Muscle of arm (tissue), 12 donors: ENCODE results near the gene ASB8. TPM values are rescaled to one million over a fixed set of nuclear protein-coding genes. Genes with fewer than 3 reads are reported as not detected.
"Not testable (repeated sequence)": the region's sequence is repeated elsewhere in the genome, so short reads cannot be mapped to it uniquely, and the experiment has no call there.

Experiments used
- DNase-seq: peaks from one replicate; pipeline ENCODE4 v3.0.0-alpha.2; 2013
- polyA plus RNA-seq, 12 donors: library from polyadenylated mRNA; unstranded; fragments of 120-200 nt; gene quantifications; one replicate each; pipeline ENCODE4 v1.2.1, GENCODE V29; 2013; ENCODE audit not compliant: insufficient read length in 12 of 12

ASB8 gene
- polyA plus RNA-seq, 12 donors = 36.1 to 1,272 (median 64.4) TPM

DNA sequence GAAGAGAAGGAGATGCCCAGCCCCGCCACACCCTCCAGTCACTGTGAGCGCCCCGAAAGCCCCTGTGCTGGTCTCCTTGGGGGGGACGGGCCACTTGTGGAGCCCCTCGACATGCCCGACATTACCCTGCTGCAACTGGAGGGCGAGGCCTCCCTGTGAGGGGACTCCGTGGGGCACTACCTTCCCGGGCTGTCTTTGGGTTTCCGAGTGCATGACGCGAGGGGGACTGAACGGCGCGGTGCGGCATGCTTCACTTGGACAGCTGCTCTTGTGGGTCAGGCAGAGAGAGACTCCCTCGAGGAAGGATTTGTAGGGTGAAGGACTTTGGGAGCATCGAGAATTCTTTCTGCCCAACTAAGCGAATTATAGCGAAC lies 27.2 kb upstream of the ASB8 start:
- DNase-seq = no peak

DNA sequence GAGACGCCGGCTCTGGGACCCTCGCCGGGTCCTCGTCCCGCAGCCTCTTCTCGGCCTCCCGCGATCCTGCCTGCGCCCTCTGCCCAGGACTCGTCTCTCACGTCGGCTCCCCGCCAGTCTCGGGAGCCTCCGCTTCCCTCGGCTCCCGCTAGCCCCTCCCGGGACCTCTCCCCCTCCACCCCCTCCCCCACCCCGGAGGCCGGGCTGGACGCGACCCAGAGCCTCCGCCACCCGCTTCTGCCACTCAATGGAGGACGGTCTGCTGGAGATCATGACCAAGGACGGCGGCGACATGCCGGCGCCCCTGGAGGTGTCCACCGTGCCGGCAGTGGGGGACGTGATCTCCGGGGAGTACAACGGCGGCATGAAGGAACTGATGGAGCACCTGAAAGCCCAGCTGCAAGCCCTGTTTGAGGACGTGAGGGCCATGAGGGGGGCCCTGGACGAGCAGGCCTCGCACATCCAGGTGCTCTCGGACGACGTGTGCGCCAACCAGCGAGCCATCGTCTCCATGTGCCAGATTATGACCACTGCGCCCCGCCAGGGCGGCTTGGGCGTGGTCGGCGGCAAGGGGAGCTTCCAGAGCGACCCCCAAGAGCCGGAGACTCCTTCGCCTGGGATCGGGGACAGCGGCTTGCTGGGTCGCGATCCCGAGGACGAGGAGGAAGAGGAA lies 26.7 kb upstream of the ASB8 start:
- no peak for DNase-seq

DNA sequence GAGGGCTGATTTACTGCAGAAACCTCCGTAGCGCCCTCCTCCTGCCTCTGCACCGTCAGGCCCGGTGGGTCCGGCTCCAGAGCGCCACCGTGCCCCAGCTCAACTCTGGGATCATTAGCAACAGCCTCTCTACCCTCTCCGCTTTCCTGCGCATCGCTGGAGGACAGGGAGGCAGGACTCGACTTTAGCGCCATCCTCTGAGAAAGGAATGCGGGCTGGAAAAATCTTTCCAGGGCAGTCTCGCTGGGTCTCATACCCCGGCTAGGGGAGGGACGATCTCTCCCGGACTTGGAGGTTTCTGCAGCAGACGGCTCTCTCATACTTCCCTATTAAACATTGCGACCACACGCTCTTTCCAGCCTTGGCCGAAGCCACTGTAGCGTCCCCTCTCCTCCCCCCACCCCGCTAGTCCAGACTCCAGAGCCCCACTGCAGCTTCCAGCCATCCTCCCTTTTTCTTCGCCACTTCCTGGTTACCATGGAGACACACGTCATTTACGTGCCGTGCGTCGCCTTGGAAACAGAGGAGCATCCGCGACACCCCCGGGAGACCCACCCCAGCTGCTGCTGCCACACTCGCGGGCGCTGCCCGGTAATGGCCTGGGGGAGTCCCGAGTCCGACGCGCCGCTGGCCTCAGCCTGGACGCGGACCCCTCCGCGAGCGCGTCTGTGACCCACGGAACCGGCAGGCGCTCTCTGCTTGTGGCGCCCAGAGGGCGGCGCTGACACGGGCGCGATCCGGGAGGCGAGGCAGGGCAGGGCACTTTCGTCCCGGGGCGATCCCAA lies 26.0 kb upstream of the ASB8 start, which contains the start of gene CCDC184:
Gene CCDC184 (plus strand): TSS at position 554 of the 785 bp plus-strand sequence. CDS start 479 bp downstream, outside the sequence.
- DNase-seq = peak; percentile 73

GRCh38 chr12:48182631-48183030 lies 25.3 kb upstream of the ASB8 start:
- no peak for DNase-seq

- no peak for DNase-seq
Observed at GRCh38 chr12:48180857-48181495, 23.7 kb upstream of the ASB8 start.

DNA sequence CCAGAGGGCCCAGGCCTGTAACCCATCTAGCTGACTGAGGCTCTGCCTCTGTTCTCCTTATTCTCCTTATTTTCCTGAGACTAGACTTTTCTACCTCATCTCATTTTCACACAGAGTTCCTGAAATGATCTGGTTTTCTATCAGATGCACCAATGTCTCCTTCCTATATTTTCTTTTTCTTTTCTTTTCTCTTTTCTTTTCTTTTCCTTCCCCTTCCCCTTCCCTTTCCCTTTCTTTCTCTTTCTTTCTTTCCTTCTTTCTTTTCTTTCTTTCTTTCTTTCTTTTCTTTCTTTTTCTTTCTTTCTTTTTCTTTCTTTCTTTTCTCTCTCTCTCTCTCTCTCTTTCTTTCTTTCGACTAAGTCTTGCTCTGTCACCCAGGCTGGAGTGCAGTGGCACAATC lies 23.1 kb upstream of the ASB8 start:
- no peak for DNase-seq

GRCh38 chr12:48179466-48179865 lies 22.2 kb upstream of the ASB8 start:
- no peak for DNase-seq

DNA sequence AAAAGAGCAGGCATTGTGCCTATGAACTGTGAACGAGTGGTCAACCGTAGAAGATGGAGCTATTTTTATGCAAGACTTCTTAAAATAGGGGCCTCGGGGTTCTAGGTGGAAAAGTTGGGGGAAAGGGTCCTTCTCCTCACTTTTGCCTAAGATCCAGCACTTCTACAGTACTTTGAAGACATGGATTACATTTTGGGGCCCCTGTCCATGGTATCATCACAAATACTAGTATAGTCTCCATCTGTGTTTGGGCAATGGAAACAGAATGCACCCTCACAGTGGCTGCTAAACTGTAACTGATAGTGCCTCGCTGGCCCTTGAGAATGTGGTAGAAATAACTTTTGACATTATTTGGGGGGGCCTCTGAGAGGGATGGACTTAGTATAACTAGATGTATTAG lies 20.7 kb upstream of the ASB8 start:
- no peak for DNase-seq

GRCh38 chr12:48176417-48176751 lies 19.1 kb upstream of the ASB8 start:
- no peak for DNase-seq

- DNase-seq = no peak
Observed at GRCh38 chr12:48175613-48176416, 18.5 kb upstream of the ASB8 start.

GRCh38 chr12:48169011-48169410 lies 11.7 kb upstream of the ASB8 start:
- DNase-seq = no peak

DNA sequence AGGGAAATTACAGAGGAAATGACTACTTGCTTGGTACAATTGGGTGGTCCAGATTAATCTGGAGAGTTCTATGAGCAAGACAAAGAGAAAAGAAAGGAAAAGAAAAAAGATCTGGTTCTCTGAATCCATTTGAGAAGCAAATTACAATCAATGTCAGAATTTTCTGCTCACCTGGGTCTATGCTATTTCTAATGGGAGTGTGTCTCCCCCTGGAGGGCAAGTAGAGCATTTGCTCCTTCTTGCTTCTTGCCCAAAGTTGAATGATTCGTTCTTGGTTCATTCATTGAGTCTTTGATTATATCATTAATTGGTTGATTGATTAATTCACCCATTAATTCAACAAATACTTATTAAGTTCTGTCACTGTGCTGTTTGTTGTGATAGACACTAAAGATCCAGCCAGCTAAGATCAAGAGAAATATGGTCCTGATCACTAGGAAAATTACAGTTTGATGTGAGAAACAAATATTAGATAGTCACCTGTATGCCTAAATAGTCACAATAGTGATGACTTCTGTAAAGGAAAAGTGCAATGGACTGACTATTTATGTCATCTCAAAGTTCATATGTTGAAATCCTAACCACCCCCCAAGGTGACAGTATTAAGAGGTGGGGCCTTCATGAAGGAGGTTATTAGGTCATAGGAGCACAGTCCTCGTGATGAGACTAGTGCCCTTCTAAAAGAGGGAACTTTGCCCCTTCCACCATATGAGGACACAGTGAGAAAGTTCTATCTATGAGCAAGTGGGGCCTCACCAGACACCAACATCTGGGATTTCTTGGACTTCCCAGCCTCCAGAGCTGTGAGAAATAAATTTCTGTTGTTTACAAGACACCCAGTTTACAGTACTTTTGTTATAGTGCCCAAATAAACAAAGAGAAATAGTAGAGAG lies 8.0 kb upstream of the ASB8 start:
- DNase-seq = peak; percentile 55

GRCh38 chr12:48164451-48164850 lies 7.1 kb upstream of the ASB8 start:
- DNase-seq = no peak

- no peak for DNase-seq
Observed at GRCh38 chr12:48163150-48163747, 5.9 kb upstream of the ASB8 start.

DNA sequence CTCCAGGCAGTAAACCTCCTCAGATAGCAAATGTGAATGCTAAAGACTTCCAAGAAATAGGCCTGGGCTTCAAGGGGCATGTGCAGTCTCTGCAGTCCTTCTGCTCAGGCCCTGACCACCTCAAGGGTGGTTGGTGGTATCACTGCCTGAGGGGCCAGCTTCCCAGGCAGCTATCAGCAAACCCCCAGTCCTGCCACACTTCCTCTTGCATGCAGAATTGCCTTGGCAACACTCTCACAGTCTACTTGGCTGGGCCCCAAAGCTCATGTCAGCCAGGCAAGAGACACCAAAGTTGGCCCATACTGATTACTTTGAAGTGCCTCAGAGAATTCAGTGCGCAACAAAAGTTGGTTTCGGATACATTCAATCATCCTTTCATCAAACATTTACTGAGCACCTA lies 3.5 kb upstream of the ASB8 start:
- DNase-seq = no peak

DNA sequence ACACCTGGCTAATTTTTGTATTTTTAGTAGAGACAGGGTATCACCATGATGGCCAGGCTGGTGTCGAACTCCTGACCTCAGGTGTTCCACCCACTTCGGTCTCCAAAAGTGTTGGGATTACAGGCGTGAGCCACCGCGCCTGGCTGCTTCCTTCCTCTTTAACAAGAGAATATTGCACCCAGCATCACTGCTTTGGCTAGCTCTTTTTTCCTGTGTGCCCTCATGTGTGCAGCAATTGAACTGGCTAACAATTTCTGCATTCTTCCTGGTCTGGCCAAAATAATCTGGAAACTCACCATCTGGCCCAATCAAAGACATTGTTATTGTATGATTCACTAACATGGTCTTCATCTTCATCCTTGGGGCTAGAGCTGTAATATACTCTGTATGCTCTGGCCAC lies 2.7 kb upstream of the ASB8 start:
- DNase-seq = no peak

DNA sequence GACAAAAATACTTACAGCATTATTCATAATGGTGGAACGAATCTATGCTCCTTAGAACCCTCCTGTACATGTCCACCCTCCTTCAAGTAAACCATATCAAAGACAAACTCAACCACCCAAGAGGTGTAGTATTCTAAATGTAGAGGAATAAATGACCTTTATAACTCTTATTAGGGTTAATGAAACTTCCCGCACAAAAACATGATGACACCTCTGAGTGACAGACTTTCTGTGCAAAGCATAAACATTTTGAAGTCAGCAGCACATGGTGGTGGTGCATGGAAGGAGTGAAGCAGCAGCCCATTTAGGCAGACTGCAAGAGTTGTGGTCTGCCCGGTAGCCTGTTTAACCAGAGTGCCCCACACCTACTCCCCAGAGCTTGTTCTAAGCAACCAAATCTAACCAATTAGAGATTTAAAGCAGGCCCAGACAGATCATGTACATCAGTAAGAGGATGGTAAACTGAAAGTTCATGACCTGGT lies 615 bp upstream of the ASB8 start:
- no peak for DNase-seq

GRCh38 chr12:48156652-48157017 lies 680 bp downstream of the ASB8 start:
- no peak for DNase-seq

DNA sequence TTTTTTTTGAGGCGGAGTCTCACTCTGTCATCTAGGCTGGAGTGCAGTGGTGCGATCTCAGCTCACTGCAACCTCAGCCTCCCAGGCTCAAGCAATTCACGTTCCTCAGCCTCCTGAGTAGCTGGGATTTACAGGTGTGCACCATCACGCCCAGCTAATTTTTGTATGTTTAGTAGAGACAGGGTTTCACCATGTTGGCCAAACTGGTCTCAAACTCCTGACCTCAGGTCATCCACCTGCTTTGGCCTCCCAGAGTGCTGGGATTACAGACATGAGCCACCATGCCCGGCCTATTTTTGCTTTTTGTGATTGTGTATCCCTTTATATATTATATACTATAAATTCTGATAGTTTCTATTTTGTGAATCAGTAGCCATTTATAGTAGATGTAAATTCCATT lies 1.5 kb downstream of the ASB8 start:
- not testable (repeated sequence) for DNase-seq

DNA sequence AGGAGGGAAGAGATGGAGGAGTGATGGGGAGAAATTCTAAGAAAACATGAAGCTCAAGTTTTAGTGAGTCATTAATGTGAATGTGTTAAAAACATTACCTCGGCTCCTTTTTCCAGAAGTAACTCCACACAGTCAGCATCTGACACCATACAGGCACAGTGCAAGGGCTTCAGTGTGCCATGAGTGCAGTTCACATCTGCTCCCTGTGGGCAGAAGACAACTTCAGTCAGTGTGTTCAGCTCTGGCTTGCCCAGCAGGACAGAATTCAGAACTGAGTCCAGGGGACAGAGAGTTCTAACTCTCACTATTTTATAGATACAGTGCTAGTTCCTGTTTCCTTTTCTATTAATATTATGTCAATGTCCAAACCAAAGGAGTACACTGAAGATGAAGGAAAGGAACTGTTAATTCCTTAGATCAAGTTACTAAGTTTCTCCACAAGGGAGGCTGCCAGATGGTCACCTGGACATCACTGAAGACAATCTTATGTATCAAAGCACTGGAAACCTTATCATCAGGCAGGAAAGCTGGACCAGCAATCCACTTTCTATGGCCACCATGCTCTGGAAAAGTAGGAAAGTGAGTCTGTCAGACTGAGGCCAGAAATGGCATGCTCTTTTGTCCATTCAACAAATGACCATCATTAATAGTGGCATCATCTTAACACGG lies 6.1 kb downstream of the ASB8 start:
- no peak for DNase-seq
